NCI-H2029 (cell line): ENCODE results near the gene CSK.

ENCODE experiments used
- DNase-seq: peaks from one replicate; lab custom pipeline; 2025; lab: John Stamatoyannopoulos, UW

The CSK gene

GRCh38 chr15:74787251-74788041 is 5.6 kb downstream of the CSK start:
- no peak for DNase-seq

GRCh38 chr15:74788042-74788682 is 6.3 kb downstream of the CSK start:
- no peak for DNase-seq

- no peak for DNase-seq
Measured at GRCh38 chr15:74788683-74789151, 6.8 kb downstream of the CSK start.

- no peak for DNase-seq
Measured at GRCh38 chr15:74789171-74789631, 7.3 kb downstream of the CSK start.

- DNase-seq = no peak
Measured at GRCh38 chr15:74789741-74790079, 7.8 kb downstream of the CSK start.

- no peak for DNase-seq
Measured at GRCh38 chr15:74790080-74790916, 8.4 kb downstream of the CSK start.

- DNase-seq = no peak
Measured at GRCh38 chr15:74791007-74791406, 9.1 kb downstream of the CSK start.

- DNase-seq = no peak
Measured at GRCh38 chr15:74791667-74792066, 9.8 kb downstream of the CSK start.

- no peak for DNase-seq
Measured at GRCh38 chr15:74792227-74793016, 10.5 kb downstream of the CSK start.

GRCh38 chr15:74793135-74794028 is 11.5 kb downstream of the CSK start:
- no peak for DNase-seq

- no peak for DNase-seq
Measured at GRCh38 chr15:74794248-74794969, 12.5 kb downstream of the CSK start.

- DNase-seq = no peak
Measured at GRCh38 chr15:74794970-74795349, 13.1 kb downstream of the CSK start.

- DNase-seq = no peak
Measured at GRCh38 chr15:74795966-74796625, 14.2 kb downstream of the CSK start.

GRCh38 chr15:74798388-74799254 is 16.7 kb downstream of the CSK start:
- no peak for DNase-seq

GRCh38 chr15:74799255-74799855 is 17.5 kb downstream of the CSK start:
- DNase-seq = no peak

- DNase-seq = no peak
Measured at GRCh38 chr15:74799856-74800558, 18.1 kb downstream of the CSK start.

GRCh38 chr15:74800559-74801094 is 18.7 kb downstream of the CSK start:
- no peak for DNase-seq
